ENCODE measurements around the gene QSER1.
A peak's percentile ranks its signal among the peaks of the same experiment; 100 is the strongest.
"Not testable (repeated sequence)": the region's sequence is repeated elsewhere in the genome, so short reads cannot be mapped to it uniquely, and the experiment has no call there.

Gene QSER1

GRCh38 chr11:32891657-32892354 lies 805 bp upstream of the QSER1 start:
- peak; percentile 29 for DNase-seq

GRCh38 chr11:32893093-32893342 lies 407 bp downstream of the QSER1 start:
- no peak for DNase-seq

GRCh38 chr11:32893343-32894148 lies 935 bp downstream of the QSER1 start:
- peak; percentile 44 for DNase-seq

GRCh38 chr11:32894149-32894827 lies 1.7 kb downstream of the QSER1 start:
- DNase-seq: peak; percentile 84

GRCh38 chr11:32894921-32895320 lies 2.3 kb downstream of the QSER1 start:
- DNase-seq: no peak

GRCh38 chr11:32895471-32895870 lies 2.9 kb downstream of the QSER1 start:
- no peak for DNase-seq

- DNase-seq: no peak
Measured at GRCh38 chr11:32897103-32897502, 4.5 kb downstream of the QSER1 start.

- DNase-seq: no peak
Measured at GRCh38 chr11:32899438-32899837, 6.8 kb downstream of the QSER1 start.

- no peak for DNase-seq
Measured at GRCh38 chr11:32902089-32902665, 9.6 kb downstream of the QSER1 start.

GRCh38 chr11:32905028-32905667 lies 12.5 kb downstream of the QSER1 start:
- peak; percentile 3 for DNase-seq

- no peak for DNase-seq
Measured at GRCh38 chr11:32908619-32909018, 16.0 kb downstream of the QSER1 start.

- DNase-seq: no peak
Measured at GRCh38 chr11:32911413-32911812, 18.8 kb downstream of the QSER1 start.

GRCh38 chr11:32913445-32913844 lies 20.8 kb downstream of the QSER1 start:
- DNase-seq: no peak

- DNase-seq: no peak
Measured at GRCh38 chr11:32916361-32916760, 23.8 kb downstream of the QSER1 start.

GRCh38 chr11:32916994-32917393 lies 24.4 kb downstream of the QSER1 start:
- DNase-seq: no peak

- no peak for DNase-seq
Measured at GRCh38 chr11:32918427-32918826, 25.8 kb downstream of the QSER1 start.

GRCh38 chr11:32919338-32919737 lies 26.7 kb downstream of the QSER1 start:
- no peak for DNase-seq

GRCh38 chr11:32920570-32920969 lies 28.0 kb downstream of the QSER1 start:
- DNase-seq: no peak

GRCh38 chr11:32921204-32921603 lies 28.6 kb downstream of the QSER1 start:
- DNase-seq: no peak

GRCh38 chr11:32931606-32932005 lies 39.0 kb downstream of the QSER1 start:
- no peak for DNase-seq

- DNase-seq: no peak
Measured at GRCh38 chr11:32932196-32932595, 39.6 kb downstream of the QSER1 start.

- DNase-seq: peak; percentile 2
Measured at GRCh38 chr11:32935462-32936029, 42.9 kb downstream of the QSER1 start.

- not testable (repeated sequence) for DNase-seq
Measured at GRCh38 chr11:32936178-32936577, 43.6 kb downstream of the QSER1 start.

Data from fibroblast of skin of right quadriceps (primary cell).